Measurements from ENCODE around the gene PDE4D.
"Not testable (repeated sequence)": the region's sequence is repeated elsewhere in the genome, so short reads cannot be mapped to it uniquely, and the experiment has no call there.

PDE4D gene

DNA sequence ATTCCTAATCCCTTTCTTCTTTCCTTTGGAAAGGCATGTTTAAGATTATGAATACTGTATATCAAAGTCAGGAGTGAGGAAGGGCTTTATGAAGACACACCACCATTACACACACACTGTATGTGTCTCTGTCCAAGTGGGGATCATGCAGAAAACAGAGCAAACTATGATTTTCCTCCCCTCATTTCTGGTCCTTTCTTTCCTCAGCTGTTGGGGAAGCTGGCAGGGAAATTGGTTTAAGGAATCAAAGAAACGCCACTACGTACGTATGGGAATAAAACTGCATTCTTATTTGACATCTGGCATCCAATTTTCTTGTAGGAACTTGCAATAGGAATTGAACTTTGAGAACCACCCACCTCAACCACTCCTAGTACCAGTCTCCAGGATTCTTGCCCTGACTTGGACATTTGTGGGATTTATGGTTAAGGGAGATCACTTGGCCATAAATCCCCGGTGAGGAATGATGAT is 125.8 kb downstream of the PDE4D start:
- DNase-seq, result no peak

DNA sequence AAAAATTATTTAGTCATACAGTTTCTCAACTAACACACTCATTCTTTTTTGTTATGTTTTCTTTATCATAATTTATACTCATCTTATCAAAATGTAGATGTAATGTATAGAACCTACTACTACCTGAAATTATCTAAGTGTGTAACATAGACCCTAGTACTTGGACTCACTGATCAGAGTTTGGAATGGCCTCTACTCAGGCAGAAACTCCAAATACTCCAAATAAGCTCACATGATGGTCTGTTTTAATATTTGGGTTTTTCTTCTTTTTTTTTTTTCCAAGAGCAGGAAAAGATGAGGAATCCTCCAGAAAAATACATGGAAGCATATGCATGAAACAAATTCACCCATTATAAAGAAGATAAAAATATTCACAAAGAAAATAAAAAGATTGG is 126.3 kb downstream of the PDE4D start:
- no peak for DNase-seq

DNA sequence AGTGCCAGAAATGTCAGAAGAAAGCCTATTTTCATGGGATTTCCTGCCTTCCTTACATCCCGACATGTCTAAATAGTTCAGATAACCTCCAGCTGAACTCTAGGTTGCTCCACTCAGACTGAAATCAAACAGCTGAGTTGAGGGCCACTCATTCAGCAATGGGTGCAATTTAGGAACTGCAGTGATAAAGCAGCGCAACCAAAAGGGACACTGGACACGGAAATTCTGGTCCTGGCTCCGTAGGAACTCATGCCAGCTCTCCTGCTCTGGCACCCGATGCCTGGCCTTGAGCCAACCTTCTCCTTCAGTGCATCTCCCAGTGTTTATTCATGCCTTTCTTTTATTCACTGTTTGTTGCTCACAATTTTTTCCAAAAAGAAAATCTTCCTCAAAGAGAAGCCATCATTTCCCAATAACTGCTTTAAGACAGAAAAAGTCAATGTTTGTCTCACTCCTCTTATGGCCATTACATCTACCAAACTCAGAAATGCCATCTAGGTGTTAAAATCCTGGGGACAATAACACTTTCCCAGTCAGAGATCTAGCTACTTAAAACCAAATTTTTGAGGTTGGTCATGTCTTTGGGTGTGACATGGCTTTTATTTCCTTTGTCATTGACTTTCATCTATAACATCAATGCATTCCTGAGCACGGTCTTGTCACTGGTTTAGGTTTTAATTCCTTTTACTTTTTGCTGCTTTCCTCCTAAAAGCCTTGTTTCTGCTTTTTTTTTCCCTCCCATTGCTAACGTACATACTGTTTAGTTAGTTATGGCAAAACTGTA is 126.9 kb downstream of the PDE4D start:
- DNase-seq, result peak; percentile 22

DNA sequence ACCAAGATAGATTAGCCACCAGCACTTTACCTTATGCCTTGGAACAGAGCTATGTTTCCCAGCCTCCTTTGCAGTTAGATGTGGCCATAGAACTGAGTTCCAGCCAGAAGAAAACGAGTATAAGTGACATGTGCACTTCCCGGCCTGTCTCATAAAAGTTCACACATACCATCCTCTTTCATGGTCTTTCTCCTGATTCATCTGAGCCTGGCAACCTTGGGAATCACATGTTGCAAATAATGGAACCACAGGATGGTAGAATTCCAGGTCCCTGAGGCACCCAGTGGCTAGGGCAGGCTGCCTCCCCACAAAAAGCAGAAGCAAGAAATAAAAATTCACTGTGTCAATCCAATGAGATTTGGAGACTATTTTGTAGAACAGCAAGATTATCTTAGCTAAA is 128.1 kb downstream of the PDE4D start:
- DNase-seq, result no peak

DNA sequence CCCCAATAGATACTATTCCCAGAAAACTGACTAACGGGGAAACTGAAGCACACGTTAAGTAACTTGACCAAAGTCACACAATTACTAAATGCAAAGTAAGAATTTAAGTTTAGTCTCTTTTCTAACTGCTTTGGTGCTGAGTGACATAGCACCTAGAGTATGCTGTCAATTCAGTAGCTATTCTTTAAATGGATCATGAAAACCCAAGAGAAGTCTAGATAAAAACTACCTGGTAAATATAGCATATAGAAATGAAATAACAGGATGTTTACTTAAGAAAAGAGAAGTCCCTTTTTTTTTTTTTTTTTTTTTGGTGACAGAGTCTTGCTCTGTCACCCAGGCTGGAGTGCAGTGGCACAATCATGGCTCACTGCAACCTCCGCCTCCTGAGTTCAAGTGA is 129.2 kb downstream of the PDE4D start:
- DNase-seq, result no peak

DNA sequence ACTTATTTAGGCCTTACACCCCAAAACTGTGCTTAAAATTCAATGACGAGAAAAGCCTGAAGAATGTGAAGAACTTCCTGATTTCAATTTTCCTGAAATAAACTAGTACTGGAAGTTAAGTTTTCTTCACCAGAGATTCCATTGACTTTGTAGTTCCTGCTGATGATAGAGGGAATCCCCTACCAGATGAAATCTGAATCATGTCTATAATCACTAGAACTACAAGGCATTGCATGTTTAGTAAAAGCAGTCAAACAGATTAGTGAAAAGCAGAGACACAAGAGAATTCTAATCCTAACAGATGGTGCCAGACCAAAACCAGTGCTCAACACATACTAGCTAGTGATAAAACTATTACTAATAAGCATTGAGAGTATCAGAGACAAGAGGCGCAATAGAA is 130.0 kb downstream of the PDE4D start:
- no peak for DNase-seq

DNA sequence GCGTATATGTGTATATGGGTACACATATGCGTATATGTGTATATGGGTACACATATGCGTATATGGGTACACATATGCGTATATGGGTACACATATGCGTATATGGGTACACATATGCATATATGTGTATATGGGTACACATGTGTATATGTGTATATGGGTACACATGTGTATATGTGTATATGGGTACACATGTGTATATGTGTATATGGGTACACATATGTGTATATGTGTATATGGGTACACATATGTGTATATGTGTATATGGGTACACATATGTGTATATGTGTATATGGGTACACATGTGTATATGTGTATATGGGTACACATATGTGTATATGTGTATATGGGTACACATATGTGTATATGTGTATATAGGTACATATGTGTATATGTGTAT is 131.3 kb downstream of the PDE4D start:
- DNase-seq, result not testable (repeated sequence)

DNA sequence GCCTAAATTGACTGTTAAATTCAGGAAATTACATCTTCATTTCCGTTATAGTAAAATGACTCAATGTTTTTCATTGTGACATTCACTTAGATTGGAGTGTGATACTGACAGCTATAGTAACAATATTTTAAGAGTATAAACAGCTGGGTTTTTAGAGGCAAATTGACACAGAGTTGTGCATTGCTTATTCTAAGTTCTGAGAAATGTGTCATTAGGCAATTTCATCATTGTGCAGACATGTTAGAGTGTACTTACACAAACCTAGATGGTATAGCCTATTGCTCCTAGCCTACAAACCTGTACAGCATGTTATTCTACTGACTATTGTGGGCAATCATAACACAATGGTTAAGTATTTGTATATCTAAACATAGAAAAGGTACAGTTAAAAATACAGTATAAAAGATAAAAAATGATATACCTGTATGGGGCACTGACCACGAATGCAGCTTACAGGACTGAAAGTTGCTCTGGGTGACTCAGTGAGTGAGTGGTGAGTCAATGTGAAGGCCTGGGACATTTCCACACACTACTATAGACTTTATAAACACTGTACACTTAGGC is 132.7 kb downstream of the PDE4D start:
- no peak for DNase-seq

DNA sequence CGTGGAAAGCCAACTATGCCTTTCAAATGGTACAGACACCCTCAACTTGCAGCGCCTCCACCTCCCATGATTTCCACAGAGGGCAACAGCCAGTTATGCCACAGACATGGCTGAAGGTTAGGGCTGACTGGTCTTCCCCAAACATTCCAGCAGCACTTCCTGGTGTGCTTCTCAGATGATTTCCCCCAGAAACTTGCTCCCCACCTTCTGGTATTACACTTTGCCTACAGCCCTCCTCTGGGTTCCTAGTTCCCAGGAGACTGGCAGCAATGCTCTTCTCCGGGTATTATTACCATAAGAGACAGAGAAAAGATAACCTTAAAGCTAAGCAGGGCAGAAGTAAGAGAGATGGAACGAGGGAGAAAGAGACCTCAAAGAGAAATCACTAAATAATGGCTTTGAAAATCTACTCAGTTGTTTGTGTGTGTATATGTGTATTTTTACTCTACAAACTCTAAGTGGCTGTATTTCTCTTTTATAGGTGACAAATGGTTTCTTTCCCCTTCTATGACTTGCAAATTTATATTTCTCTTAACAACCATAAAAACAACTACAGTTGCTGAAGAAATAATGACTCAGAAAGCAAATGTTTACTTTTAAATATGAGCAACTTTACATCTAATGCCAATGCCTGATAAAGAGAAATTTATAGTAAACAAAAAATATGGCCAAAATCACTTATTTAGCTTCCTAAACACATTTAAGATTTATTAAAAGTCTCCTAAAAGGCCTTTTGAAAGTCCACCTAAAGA is 133.8 kb downstream of the PDE4D start:
- no peak for DNase-seq

DNA sequence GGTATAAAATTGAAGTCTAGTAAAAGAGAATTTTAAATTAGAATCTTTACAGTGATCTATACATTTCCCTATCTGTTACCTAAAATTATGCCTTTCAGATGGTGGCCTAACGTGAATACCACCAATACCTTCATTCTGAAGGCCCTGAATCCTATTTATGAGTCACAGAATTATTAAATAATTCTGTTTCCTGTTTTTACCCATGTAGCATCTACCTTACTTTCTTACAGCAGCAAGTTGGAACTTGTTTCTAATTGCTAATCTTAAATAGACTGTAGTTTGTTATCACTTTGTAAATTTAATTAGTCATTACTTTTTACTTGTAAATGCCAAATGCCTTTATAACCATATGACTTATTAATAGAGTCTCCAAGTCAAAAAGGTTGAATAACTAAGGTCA is 135.0 kb downstream of the PDE4D start:
- no peak for DNase-seq

DNA sequence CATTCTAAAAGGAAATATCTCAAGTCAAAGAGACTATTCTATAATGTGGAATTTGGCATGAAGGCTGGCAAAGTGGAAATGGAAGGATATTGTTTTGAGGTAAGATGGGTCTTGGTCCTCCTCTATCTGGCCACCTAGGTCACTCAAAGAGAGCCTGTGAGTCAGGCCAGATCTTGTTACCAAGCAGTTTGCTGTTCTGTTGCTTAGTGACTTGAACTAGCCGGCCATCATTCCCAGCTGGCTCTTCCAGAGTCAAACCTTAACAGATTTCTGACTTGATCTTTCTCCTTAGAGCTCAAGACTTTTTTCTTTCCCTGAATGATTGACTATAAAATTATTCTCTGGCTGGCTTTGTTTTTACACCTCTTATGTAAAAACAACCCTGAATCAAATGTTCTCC is 136.1 kb downstream of the PDE4D start:
- no peak for DNase-seq

DNA sequence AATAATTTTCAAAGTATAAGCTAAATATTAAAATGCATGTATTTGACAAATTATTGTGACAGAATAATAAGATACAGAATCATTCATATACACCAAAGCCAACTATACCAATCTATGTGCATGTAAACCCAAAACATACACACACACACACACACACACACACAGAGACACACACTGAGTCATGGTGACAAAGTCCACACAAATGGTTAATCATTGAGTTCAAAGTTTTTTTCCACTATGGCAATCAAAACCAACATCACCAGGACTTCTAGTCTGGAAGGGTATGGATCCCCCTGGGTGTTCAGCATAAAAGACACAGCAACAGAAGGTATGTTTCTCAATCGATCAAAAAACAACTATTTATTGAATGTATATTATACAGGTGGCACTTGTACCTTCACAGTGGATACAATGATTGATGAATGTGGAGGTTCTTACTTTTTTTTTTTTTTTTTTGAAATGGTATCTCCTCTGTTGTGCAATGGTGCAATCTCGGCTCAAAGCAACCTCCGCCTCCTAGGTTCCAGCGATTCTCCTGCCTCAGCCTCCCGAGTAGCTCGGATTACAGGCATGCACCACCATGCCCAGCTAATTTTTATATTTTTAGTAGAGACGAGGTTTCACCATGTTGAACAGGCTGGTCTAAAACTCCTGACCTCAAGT is 137.0 kb downstream of the PDE4D start:
- DNase-seq, result no peak

DNA sequence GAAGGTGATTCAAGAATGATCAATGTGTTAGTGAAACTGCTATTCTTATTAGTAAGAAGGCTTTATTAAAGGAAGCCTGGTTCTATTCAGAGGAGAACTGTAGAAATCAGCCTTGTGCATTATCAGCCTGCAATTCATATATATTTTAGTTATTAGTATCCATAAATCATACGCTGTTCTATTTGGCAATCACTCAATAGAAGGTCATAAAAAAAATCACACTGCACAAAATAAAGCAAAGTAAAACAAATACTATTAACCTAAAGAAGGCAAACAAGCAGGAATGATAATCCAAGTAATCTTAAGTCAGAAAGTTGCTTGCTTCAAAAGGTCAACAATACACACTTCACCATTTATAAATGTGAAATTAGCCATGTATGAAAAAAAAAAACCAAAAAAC is 138.1 kb downstream of the PDE4D start:
- DNase-seq, result no peak

DNA sequence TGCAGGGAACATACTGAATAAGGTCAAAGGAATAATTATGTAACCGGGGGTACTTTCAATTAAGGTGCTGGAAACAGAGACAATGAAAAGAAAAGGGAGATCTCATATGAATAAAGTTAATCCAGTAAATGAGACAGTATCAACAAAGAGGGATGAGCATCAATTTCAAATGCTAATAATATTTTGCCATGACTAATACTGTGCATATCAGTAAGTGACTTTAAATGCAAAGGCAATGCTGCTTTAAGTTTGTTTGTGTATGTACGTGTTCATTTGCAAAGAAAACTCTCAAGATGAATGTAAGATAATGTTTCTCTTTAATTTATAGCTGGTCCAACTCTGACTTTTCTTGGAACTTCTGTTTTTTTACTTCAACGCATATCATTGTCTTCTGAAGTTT is 139.9 kb downstream of the PDE4D start:
- no peak for DNase-seq

DNA sequence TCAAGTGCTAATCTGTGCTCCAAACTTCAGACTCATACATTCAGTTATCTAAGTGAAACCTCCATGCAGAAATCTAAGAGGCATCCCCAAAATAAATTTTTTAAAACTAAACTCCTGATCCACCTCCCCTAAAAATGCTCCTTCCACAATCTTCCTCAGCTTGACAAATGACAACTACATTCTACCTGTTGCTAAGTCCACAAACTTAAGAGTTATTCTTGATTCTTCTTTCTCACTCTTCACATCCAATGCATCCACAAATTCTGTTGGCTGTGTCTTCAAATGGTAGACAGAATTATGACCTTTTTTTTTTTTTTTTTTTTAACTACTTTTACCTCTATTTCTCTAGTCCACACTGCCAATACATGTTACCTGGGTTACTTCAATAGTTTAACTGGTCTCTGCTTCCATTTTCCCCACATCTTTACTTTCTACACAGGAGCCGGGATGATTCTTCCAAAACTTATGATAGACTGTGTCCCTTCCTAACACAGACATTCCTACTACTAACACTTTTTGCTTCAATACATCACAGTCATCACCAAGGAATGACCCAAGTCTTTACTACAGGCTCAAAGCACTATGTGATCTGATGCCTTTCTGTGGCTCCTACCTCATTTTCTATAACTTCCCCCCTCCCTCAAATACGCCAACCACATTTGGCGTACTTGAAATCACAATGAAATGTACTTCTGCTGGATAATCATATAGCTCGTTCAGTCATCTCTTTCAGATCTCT is 143.6 kb downstream of the PDE4D start:
- no peak for DNase-seq

DNA sequence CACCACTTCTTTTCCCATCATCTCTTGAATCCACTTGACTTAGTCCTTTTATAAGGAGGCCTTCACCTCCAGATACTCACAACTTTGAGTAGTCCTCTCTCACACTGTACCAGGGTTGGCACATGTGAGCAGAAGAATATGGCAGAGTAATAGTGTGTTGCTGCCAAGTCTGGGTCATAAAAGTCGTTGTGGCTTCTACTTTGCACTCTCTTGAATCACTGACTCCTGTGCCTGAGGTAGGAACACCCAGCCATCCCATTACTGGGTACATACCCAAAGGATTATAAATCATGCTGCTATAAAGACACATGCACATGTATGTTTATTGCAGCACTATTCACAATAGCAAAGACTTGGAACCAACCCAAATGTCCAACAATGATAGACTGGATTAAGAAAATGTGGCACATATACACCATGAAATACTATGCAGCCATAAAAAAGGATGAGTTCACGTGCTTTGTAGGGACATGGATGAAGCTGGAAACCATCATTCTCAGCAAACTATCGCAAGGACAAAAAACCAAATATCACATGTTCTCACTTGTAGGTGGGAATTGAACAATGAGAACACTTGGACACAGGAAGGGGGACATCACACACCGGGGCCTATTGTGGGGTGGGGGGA is 145.4 kb downstream of the PDE4D start:
- DNase-seq, result not testable (repeated sequence)

DNA sequence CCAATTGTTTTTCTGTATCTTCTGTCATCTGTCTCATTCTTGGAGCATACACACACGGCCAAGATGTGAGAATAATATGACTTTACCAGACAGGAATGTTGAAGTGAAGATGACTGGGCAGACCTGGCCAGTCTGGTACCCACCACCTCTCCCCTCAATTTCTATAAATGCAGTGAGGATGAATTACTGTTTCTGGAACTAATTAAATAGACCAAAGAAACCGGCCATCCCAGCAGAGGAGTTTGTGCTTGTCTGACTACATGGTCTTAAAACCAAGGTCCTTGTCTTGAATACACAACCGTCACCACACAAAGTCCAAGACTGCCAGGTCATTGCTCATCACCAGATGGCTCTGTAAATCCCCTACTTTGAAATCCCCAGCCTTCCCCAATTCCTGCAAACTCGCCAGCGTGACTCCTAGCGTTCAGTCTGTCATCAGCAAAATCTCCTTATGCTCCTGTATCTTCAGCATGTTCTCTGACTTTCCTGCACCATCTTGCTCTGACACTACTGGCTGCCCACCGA is 147.2 kb downstream of the PDE4D start:
- DNase-seq, result no peak

DNA sequence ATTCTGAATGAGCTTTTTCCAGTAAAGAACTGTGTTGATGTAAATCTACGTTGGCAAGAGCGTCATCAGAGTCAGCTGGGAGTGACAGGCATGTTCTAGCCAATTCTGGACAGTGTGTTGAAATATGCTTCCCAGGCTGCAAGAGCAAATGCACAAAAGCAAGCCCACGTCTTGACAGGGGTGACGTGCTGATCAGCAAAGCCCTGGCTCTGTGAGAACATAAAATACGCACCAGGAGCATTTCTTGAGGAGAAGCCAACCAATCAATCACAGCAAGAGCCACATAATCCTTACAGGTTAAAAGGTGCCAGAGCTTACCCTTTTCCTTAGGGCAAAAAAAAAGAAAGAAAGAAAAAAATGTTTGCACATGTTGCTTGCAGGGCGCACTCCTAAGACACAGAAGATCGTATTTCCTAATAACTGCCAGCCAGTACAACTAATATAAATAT is 148.1 kb downstream of the PDE4D start:
- no peak for DNase-seq

DNA sequence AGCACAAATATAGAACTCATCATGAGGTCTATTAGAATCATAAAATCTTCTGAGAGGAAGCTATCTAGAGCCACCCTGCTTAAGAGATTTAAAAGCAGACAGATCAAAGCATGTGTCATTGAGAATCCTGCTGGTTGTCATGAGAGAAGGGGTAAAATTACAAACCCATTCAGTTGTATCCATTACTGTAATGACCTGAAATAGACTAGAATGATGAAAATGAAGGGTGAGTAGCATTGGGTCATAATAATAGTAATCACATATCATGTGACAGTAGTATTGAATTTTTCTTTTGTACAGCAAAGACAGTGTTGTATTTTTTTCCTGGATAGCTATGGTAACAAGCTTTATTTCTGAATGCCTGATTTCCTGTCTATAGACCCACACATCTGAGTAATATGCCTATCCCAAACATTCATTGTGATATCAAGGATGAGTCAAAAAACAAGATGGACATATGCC is 149.0 kb downstream of the PDE4D start:
- DNase-seq, result peak; percentile 5

DNA sequence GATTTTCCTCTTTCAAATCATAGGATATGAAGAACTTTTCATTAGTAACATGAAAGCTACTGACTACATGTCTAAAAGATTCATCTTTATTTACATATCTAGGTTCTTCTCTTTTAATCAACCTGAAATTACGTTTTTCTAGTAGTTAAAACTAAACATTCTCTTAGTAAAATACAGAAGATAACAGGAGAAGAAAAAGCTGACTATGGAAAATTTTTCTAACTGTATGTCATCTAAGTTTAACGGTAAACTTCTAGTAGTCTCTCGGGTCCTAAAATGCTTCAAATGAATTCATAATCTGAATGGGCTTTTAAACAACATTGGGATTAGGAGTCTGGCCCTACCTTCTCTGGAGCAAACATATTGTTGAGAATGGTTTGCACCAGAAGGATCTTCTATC is 151.9 kb downstream of the PDE4D start:
- DNase-seq, result no peak

DNA sequence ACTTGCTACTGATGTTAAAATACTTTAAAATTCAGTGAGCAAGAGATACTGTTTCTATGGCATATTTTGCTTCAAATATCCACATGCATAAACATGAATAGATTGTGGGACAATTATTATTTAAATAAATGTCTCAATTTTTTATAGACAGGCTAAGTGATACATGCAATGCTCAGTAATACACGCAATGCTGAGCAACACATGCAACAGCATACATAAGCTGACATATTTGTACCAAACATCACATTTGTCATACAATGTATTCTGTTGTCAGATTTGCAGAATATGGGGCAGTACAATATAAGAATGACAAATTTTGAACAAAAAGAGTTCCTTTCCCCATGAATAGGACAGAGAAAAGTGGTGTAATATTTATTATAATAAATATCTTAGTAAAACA is 155.5 kb downstream of the PDE4D start:
- no peak for DNase-seq

DNA sequence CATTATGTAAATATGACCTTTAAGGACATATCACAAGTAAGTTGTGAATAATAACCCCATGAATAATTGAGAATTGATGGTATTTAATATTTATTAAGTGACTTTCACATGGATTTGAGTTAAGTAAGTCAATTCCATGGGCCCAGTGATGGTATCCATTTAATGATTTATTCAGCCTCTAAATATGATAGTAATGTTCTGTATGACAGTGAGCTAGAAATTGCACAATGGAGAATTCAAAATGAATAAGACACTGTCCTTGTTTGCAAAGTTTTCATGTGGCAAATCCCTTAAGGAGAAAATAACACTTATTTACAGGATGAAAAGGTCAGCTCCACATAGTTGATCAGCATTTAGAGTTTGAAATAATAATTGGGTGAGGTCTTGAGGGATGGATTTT is 160.7 kb downstream of the PDE4D start:
- no peak for DNase-seq

All from NCI-H1092 treated with DMSO at 0.1 percent for 48 hours (cell line).